Body of pancreas (tissue), 4 donors: ENCODE measurements around the gene GLUD1.

Experiments
- POLR2A ChIP-seq, 3 donors: fragments of 450-650 bp; IDR thresholded peaks; one replicate each; pipeline ENCODE4 v1.6.1; 2016; ENCODE audit warnings: antibody characterized with exemption in 3 of 3, mild to moderate bottlenecking in 2 of 3
- TF ChIP-seq, protein P1 (sequence below), 7 experiments: fragments of 450-650 bp in 4 of 7; fragments of 200-600 bp in 3 of 7; sonication (generic) in 3 of 7; IDR thresholded peaks; one replicate each; pipeline ENCODE4 v1.5.1; 2016 to 2019; ENCODE audit warnings: antibody characterized with exemption in 7 of 7

DNA sequence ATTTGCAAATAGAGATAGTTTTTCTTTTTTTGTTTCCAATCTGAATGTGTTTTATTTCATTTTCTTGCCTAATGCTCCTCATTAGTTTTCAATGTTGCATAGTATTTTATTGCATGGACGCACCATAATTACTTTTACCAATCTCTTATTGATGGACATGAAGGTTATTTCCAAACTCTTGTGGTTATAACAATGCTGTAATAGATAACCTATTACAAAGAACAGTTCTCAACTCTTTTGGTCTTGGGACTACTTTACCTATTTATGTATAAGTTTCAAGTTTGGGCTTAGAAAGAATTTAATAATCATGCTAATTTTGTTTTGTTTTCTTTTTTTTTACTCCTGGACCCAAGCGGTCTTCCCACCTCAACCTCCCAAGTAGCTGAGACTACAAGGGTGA is 7.4 kb upstream of the GLUD1 start:
- TF ChIP-seq POLR2A (IDR thresholded peaks at IDR 0.05), result no peak
- TF ChIP-seq, protein P1, sequence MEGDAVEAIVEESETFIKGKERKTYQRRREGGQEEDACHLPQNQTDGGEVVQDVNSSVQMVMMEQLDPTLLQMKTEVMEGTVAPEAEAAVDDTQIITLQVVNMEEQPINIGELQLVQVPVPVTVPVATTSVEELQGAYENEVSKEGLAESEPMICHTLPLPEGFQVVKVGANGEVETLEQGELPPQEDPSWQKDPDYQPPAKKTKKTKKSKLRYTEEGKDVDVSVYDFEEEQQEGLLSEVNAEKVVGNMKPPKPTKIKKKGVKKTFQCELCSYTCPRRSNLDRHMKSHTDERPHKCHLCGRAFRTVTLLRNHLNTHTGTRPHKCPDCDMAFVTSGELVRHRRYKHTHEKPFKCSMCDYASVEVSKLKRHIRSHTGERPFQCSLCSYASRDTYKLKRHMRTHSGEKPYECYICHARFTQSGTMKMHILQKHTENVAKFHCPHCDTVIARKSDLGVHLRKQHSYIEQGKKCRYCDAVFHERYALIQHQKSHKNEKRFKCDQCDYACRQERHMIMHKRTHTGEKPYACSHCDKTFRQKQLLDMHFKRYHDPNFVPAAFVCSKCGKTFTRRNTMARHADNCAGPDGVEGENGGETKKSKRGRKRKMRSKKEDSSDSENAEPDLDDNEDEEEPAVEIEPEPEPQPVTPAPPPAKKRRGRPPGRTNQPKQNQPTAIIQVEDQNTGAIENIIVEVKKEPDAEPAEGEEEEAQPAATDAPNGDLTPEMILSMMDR (IDR thresholded peaks at IDR 0.05), result no peak
